GM21723 (cell line): ENCODE measurements around the gene ABCA4.
A peak's percentile ranks its signal among the peaks of the same experiment; 100 is the strongest.

Experiments used
- ATAC-seq: cut with Tn5 transposase; IDR thresholded peaks from one replicate; pipeline ENCODE4 v1.9.1; 2021; ENCODE audit warnings: mild to moderate bottlenecking, moderate library complexity; ENCODE audit not compliant: unreplicated experiment

ABCA4 gene

DNA sequence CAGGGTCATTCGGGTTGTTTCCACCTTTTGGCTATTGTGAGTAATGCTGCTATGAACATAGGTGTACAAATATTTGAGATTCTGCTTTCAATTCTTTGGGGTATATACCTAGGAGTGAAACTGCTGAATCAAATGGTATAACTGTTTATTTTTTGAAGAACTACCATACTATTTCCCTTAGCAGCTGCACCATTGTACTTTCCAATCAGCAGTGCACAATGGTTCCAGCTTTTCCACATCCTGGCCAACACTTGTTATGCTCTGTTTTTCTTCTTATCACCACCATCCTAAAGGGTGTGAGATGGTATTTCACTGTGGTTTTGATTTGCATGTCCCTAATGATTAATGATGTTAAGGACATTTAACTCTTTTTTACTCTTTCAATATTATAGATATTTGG lies 3.6 kb upstream of the ABCA4 start:
- no peak for ATAC-seq

DNA sequence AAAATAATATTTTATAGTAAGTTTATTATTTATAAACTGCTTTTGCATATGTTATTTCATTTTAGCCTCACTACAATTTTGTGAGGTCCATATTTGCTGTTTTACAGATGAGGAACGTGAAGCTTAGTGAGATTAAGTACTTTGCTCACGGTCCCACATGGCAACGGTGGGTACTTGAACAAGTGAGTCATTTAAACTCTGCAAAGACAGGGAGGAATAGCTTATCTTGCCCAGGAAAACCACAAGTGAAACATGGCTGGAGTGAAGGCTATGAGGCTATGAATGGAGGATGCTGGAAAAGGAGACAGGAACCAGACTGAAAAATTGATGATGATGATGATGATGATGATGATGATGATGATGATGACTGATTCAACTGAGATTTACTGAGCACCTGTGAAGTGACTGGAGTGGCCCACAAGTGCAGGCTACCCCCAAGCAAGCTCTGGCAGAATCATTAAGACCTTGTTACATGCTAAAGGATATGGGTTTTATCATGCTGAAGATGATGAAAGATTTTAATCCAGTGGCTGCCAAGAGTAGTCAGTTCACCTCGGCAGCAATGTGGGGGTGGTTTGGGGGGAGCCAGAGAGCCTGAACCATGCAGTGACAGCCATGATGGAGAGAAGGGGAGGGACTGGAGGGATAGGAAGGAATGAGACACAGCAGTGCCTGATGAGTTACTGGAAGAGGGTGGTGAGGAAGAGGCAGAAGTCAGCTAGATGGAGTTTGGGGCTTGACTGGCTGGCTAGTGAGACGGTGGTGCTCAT lies 1.4 kb upstream of the ABCA4 start:
- no peak for ATAC-seq

DNA sequence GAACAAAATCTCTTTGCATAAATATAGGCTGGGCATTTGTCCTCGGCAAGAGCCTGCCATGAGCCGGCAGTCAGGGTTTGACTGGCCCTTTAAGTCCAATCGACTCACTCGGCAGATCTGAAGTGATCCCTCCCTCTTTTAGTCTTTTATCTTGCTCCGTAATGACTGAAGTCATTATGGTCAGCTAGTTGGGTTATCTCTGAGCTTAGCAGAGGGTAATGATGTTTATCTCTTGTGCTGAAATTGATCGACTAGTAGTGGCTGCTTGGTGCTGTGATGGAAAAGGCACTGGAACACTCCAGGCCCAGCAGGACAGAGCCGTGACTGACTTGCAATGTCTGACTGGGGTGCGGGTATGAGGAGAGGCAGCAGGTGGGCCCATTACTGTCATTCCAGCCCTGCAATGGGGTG lies 468 bp upstream of the ABCA4 start:
- no peak for ATAC-seq

DNA sequence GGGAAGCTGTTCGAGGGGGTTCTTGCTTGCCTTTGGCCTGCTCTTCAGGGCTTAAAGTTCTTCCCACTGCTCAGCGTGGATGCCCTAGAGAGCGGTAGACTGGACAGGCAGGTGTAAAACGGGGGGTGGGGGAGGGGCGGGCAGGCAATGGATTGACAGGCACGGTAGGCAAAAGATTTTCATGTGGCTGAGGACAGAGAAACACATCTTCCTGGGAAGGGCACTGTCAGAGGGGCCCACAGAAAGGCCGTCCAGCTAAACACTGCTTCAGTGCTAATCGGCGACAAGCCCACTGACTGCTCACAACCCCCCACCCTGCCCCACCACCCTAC lies 412 bp downstream of the ABCA4 start:
- ATAC-seq, result no peak

DNA sequence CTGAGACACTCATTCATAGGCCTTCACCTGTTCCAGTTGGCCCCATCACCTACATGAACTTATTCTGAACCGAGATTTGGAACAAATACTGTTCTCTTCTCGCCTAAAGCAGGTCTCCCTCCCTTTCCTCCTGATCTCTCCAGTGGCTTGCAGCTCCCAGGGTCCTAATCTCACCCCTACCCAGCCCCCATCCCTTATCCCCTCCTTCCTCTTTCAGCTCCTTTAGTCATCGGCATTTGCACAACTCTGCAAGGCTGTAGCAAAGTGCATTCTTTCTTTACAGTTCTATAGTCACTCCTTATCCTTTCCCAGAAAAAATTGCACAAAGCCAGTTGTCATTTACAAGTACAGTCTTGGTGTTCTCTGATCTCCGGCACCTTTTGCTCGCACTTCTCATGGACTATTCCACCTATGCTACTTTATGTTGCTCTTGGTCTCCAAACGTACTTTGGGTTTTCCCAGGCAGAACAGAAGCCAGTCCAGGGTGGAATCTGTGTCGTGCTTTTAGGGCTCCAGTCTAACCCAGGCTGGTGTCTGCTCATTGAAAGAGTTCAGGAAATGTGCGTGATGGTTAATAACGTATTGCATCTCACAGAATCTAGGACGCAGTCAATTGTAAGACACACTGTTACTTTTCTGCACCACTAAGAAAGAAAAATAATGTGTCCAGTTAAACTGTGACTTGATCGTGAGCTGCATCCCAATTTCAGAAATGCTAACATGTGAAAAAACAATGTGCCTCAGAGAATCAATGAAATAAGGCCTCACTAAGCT lies 965 bp downstream of the ABCA4 start:
- ATAC-seq, result no peak

DNA sequence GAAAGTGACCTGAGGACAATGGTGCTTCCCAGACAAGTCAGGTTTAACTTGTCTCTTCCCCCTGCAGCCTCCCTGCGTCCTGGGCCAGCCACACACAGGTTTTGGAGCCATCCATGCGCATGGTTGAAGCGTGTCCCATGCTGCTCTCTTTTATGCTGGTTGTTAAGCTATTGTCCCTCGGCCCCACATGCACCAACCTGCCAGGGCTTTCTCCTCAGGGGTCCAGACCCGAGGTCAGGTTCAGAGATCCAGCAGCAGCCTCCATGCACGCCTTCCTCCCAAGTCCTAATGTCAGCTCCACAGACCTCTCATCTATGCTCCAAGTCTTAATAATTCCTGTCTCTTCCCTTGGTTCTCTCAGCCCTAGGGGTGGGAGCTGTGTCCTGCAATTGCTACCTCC lies 1.6 kb downstream of the ABCA4 start:
- ATAC-seq, result no peak

DNA sequence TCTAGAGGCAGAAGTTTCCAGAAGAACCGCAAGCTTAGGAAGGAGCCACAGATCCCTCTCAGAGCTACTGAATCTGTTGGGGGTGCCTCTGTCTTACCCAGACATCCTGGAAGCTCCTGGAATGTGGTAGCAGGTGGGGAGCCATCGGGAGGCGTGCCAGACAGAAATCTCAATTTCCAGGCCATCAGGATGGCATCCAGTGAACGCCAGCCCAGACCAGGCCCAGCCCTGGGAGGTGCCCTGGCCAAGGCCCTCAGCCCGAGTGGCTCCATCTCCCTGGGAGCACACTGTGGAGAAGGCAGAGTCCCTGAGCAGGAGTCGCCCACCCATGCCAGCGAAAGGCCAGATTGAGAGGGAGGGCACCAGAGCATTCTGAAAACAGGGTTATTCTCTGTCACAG lies 2.5 kb downstream of the ABCA4 start:
- ATAC-seq, result no peak

DNA sequence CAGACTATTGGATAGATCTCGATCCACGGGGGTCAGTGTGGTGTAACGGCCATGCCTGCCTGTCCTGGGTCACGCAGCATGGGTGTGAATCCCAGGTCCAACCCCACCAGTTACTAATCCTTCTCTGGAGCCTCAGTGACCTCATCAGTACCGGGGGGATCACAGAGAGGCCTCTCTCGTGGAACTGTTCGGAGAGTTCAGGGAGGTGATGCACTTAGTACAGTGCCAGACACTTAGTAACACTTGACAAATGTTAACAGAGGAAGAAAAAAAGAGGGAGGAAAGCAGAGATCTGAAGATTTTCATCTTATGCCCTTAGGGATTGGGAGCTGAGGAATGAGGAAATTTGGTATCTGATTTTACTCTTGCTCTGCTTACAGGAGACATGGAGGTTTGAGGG lies 2.9 kb downstream of the ABCA4 start:
- no peak for ATAC-seq

DNA sequence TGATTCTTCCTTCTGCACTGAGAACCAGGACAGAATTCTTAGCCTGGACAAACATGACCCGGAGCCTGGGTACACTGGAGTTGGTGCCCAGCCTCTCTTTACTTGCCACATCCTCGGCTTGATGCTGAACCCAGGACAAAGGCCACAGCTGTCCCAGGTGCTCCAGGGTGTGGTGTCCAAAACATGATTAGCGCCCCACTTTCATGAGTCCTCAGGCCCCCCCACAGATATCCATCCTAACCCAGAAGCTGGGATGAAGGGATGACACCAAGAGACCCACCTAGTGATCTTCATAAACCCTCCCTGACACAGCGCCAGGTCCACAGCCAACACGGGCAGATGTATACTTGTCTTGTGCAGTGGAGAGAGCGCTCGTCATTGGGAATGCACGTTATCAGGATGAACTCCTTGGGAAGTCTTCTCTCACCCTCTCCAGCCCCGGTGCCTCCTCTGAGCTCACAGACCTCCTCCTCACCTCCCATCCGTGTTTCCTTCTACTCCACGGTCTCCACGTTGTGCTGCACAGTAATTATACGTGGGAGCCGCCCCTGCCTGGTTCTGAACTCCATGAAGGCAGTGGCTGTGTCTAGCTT lies 3.6 kb downstream of the ABCA4 start:
- no peak for ATAC-seq

DNA sequence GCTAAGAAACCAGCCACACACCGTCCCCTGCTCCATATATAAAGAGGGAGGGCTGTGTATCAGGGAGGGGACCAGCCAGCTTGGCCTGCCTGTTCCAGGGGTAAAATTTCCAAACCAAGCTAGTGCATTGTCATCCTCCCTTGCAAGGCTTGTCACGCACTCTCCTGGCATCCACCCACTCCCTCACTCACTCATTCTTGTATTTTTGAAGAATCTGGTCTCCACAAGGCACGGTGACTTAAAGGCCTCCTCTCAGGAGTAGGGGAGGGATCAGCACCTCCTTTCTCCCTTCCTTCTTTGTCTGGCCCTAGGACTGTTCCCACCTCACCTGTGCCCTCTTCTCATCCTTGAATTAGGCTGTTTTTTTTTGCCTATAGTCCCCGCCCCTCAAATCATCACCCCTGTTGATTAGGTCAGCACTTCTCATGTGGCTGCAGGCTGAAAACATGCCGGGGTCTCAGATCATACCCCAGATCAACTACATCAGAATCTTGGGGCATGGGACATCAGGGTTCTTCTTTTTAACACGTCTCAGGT lies 5.0 kb downstream of the ABCA4 start:
- ATAC-seq, result no peak

DNA sequence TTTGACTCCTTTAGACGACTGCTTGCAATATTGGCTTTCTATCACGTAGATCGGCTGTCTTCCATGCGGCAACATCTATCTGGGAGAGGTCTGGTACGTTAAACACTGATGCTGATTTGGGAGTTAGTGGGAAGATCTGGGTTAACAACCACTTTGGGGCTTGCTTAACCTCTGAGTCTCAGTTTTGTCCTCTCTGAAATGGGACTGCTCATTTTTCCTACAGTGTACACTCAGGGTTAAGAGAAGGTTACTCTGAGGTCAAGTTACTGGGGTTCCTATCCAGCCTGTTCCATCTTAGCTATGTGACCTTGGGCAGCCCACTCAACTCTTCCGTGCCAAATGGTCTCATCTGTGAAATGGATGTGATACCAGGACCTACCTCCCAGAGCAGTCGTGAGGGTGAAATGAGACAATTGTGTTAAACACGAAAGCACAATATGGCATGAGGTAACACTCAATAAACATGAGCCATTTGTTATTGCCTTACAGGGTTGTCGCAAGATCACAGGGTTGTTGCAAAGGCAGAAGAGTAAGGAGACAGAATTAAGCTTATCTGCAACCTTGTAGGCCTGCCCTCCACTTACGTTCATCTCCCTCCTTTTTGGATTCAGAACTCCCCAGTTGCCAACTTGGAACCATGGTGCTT lies 5.6 kb downstream of the ABCA4 start:
- no peak for ATAC-seq

DNA sequence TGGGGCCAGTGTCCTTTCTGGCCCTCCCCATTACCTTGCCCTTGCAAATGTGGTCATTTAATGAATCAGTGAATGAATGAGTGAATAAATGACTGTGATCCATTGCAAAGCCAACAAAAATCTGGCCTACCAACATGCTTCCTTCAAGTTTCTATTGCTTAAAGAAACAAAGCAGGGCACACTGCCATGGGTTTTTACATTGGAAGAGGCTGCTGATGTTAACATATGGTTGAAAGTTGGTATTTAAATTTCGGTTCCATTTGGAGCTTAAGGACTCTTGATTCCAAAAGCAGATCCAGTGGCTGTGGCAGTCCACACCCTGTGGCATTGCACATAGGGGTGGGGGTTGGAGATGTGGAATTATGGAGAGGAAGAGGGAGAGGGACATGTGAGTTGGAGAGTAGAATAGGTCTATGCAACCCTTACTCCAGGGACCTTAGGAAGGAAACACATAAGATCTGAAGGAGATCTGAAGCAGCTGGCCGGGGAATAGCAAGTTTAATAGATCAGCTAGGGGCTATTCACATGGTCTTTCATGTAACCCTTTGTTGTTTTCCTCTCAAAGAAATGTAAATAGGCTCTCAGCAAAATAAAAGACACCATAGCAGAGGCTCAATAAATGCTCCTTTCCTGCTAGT lies 7.2 kb downstream of the ABCA4 start:
- ATAC-seq, result no peak

DNA sequence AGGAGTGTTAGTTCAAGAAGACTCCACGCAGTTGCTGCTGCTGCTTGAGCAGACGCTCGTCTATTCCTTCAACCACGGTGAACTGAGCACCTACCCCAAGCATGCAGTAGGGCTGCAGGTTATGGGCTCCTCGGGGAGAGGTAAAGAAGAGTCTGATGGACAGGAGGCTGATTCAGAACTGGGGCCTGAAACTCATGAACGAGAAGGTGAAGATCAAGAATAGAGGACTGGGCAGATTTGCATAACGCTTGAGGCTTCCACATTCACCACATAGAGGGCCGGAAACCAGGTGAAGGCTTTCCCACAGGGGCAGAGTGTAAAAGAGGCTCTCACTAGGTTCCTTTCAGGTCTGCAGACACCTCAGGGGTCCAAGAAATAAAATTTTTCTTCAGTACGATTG lies 9.1 kb downstream of the ABCA4 start:
- ATAC-seq, result peak; percentile 57

DNA sequence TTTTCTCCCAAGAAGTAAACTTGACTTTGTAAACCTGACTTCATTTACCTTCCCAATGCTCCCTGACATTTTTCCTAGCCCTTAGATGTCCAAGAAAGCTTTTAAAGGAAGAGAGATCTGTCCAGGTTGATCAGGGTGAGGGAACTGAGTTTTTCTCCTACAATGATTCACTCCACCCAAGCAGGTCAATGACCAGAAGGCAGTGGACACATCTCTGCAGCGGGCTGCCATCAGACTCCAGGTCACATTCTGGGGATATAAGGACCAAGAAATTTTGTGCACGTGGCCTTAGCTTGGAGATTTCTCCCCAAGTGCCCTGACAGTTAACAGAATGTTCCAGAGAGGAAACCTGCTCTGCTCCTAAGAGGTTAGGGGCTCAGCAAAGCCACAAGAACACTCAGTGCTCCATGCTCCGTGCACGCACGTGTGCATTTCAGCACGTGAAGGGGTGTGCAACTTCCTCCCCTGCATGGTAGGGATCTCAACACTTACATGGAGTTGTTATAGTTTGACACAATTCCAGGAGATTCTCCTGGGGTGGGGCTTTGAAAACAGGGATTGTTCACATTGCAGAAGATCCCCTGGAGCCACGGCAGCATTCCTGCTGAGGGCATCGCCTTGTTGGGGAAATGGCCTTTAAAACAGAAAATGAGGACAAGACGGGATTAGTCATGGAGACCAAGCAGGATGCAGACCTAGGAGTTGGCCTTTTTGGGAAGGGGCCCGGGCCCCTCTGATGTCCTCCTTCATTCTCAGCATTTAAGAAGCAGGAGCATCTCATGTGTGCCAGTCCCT lies 9.8 kb downstream of the ABCA4 start:
- ATAC-seq, result no peak

DNA sequence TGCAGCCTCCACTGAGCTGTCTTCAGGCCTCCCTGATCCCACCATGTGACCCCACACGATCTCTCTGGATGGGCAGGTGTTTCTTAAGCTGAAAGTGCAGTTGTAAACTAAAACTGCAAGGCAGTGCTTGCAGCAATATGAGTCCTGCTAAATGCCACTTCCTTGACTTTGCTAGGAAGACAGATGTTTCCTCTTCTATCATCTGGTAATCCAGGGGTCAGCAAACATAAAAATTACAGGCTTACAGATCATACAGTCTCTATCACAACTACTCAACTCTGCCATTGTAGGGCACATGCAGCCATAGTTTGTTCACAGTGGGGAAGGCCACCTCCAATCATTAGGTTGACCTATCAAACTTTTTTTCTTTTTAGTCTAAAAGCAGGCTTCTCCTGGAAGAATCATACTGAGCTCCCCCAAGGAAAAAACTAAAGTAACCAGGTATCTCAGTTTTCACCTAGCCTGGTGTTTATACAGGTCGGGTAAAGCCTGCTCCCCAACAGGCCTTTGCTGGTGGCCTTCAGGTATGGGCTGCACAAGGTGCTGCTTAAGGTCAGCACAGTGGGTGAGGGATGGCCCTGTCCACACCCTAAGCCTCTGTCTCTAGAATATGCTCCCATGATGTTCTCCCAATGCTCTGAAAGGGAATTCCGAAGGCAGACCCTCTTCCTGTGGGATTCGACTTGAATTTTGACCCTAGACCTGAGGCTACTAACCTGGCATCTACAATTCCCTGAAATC lies 10.8 kb downstream of the ABCA4 start:
- no peak for ATAC-seq

DNA sequence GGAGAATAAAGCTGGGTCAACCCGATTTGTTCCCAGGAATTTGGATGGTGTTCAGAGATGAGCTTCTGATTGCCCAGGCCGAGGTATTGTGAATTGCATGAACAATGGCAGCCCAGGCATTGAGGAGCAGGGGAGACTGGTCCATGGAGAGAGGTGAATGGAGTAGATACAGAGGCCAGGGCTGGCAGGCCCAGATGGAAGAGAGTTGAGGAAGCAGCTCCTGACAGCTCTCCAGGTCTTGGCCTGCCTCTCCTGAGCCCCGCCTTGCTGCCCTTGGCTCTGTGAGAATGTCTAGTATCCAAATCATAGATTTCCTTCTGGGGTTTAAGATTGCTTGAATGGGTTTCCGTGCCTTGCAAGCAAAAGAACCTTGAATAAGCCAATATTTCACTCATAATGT lies 11.5 kb downstream of the ABCA4 start:
- no peak for ATAC-seq

DNA sequence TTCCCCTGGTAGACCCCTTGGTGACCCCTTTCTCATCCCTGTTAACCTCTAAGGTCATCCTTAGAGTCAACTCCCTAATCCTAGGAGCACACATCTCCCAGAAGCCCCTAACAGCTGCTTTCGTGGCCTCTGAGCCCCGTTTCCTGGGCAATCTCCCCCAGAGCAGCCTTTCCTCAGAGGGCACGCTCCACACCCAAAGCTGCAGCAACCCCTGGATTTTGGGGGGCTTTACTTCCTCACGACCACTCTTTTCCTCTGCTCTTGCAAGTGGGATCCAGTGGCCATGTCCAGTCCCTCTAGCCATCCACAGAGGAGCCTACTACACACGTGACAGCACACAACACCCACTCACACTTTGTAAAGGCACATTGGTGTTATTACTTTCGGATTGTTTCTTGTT lies 13.8 kb downstream of the ABCA4 start:
- ATAC-seq, result no peak

DNA sequence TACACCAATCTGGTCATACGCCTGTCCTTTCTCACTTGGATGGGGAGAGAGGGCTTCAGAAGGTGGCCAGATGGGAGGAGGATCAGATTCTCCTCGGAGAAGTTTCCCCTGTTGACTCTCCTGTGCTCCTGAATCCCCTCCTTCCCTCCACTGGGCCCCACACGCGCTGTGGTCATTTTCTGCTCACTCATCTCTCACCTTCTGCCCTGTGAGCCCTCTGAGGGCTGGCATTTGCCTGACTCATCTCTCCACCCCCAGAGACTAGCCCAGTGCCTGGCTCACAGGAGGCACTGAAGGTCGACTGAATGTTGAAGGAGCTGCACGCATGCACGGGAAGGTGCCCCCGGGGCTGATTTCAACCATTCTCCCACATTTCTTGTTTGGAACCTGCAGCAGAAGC lies 14.2 kb downstream of the ABCA4 start:
- no peak for ATAC-seq

DNA sequence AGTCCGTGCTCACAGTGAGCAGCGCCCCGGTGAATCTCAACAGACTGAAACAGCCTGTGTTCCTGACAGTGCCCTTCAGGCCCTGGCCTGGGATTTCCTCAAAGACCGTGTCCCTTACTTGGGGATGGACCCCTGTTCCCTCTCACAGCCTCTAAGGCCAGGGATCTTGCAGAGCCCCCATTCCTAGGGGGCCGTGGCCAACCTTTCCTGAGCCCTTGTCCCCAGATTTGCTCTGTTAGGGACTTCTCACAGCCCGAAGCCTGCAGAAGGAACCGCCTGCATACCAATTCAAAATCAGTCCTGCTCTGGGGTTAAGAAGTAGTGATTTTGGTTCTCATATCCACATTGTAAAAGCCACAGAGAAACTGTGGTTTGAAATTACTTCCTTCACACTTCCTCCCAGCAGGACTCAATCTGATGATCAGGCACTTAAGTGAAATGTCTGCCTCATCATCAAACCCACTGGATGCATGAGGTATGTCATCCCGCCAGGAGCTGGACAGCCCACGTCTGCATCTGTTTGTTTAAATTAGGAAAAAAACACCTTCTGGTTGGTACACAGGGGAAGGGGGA lies 14.9 kb downstream of the ABCA4 start:
- ATAC-seq, result no peak
